SK-N-SH (cell line): ENCODE data around the gene NCAM1. TPM values are rescaled to one million over a fixed set of nuclear protein-coding genes. Genes with fewer than 3 reads are reported as not detected.

Experiments
- CTCF ChIA-PET: fragments of 300-600, 350-600 bp; formaldehyde crosslinking; extraction: SDS; loops from one replicate; lab custom pipeline; 2021; lab: Yijun Ruan, JAX
- POLR2A ChIA-PET: fragments of 350-600 bp; sonication (Branson Sonifier 250); formaldehyde crosslinking; extraction: SDS; loops from one replicate; lab custom pipeline; 2020; ENCODE audit warnings: antibody characterized with exemption, inconsistent platforms; lab: Yijun Ruan, JAX
- DNase-seq: peaks from one replicate; pipeline ENCODE4 v3.0.0; 2012
- H2AFZ ChIP-seq: fragments of 200-600 bp; sonication (generic); 2 replicates; pipeline ENCODE4 v1.8.1; 2016; ENCODE audit warnings: antibody characterized with exemption, mild to moderate bottlenecking, low read depth
- H3F3A ChIP-seq: fragments of 200-600 bp; sonication (generic); replicated peaks from 2 replicates; pipeline ENCODE3; 2016; ENCODE audit warnings: antibody characterized with exemption, mild to moderate bottlenecking; ENCODE audit not compliant: insufficient read depth
- H3K27ac ChIP-seq, 2 experiments: fragments of 200-500 bp in 1 of 2; fragments of 200-600 bp in 1 of 2; sonication (Bioruptor generic) in 1 of 2; sonication (generic), shearing (Covaris generic) in 1 of 2; 2 replicates each; pipeline versions ENCODE4 v1.5.1 to v1.6.1; 2014 to 2016; ENCODE audit warnings: low read depth in 2 of 2, inconsistent platforms in 1 of 2, low read length in 1 of 2, mild to moderate bottlenecking in 1 of 2, mixed read lengths in 1 of 2
- H3K27me3 ChIP-seq: fragments of 200-600 bp; sonication (generic), shearing (Covaris generic); 2 replicates; pipeline ENCODE4 v1.6.1; 2016; ENCODE audit warnings: mixed run types; ENCODE audit not compliant: insufficient read depth
- H3K36me3 ChIP-seq, 2 experiments: fragments of 200-500 bp in 1 of 2; fragments of 200-600 bp in 1 of 2; sonication (Bioruptor generic) in 1 of 2; sonication (generic) in 1 of 2; replicated peaks in 1 of 2; 2 replicates each; pipeline versions ENCODE3 to v1.5.1; 2014 to 2016; ENCODE audit warnings: low read length in 1 of 2, mild to moderate bottlenecking in 1 of 2; ENCODE audit not compliant: insufficient read depth in 2 of 2, control insufficient read depth in 1 of 2
- H3K4me1 ChIP-seq, 2 experiments: fragments of 200-500 bp in 1 of 2; fragments of 200-600 bp in 1 of 2; sonication (Bioruptor generic) in 1 of 2; sonication (generic), shearing (Covaris generic) in 1 of 2; 2 replicates each; pipeline versions ENCODE4 v1.5.1 to v1.6.1; 2014 to 2016; ENCODE audit warnings: low read depth in 1 of 2, low read length in 1 of 2, mixed run types in 1 of 2; ENCODE audit not compliant: insufficient read depth in 2 of 2, control insufficient read depth in 1 of 2
- H3K4me2 ChIP-seq: fragments of 200-600 bp; sonication (generic), shearing (Covaris generic); 2 replicates; pipeline ENCODE4 v1.6.1; 2017; ENCODE audit warnings: mixed run types
- H3K4me3 ChIP-seq, 2 experiments: fragments of 200-500 bp in 1 of 2; fragments of 200-600 bp in 1 of 2; sonication (Bioruptor generic) in 1 of 2; sonication (generic), shearing (Covaris generic) in 1 of 2; 2 replicates each; pipeline versions ENCODE4 v1.5.1 to v1.8.1; 2014 to 2016; ENCODE audit warnings: low read depth in 2 of 2, inconsistent platforms in 1 of 2, low read length in 1 of 2, mild to moderate bottlenecking in 1 of 2, mixed read lengths in 1 of 2, moderate library complexity in 1 of 2
- H3K79me2 ChIP-seq: fragments of 200-600 bp; sonication (generic); 2 replicates; pipeline ENCODE4 v1.8.1; 2017; ENCODE audit warnings: mild to moderate bottlenecking; ENCODE audit not compliant: insufficient read depth
- H3K9ac ChIP-seq: fragments of 200-600 bp; sonication (generic); 2 replicates; pipeline ENCODE4 v1.6.1; 2017; ENCODE audit warnings: mixed run types
- H3K9me2 ChIP-seq: fragments of 200-600 bp; sonication (generic); 2 replicates; pipeline ENCODE4 v1.6.1; 2017; ENCODE audit warnings: mixed run types
- H3K9me3 ChIP-seq: fragments of 200-600 bp; sonication (generic); 2 replicates; pipeline ENCODE4 v1.6.1; 2017; ENCODE audit warnings: mixed run types, mild to moderate bottlenecking, moderate library complexity
- H4K20me1 ChIP-seq: fragments of 200-600 bp; sonication (generic); 2 replicates; pipeline ENCODE4 v1.6.1; 2017; ENCODE audit warnings: mild to moderate bottlenecking, mixed run types; ENCODE audit not compliant: insufficient read depth
- CHD2 ChIP-seq: fragments of 150-350 bp; IDR thresholded peaks from 2 replicates; pipeline ENCODE4 v1.6.1; 2018; ENCODE audit warnings: low read length; ENCODE audit not compliant: partially characterized antibody
- ELF1 ChIP-seq: IDR thresholded peaks from 2 replicates; pipeline ENCODE4 v1.4.0; 2012
- EP300 ChIP-seq, 2 experiments: IDR thresholded peaks; 2 replicates each; pipeline versions ENCODE4 v1.4.0 to v1.6.1; 2012; ENCODE audit warnings: borderline replicate concordance in 1 of 2, low read depth in 1 of 2, low read length in 1 of 2
- EZH2phosphoT487 ChIP-seq: fragments of 200-600 bp; sonication (generic); IDR thresholded peaks from 2 replicates; pipeline ENCODE4 v1.6.1; 2017; ENCODE audit warnings: low read depth, mixed run types, mild to moderate bottlenecking, antibody characterized with exemption, moderate library complexity, borderline replicate concordance
- FOXJ3 ChIP-seq: sonication (generic); formaldehyde crosslinking; IDR thresholded peaks from 2 replicates; pipeline ENCODE4 v1.5.1; 2020; ENCODE audit warnings: mild to moderate bottlenecking, missing genetic modification reagents
- MXI1 ChIP-seq: IDR thresholded peaks from 2 replicates; pipeline ENCODE4 v1.6.1; 2012; ENCODE audit warnings: mild to moderate bottlenecking, low read depth, low read length, improper control_type of control experiment
- NFIC ChIP-seq: IDR thresholded peaks from 2 replicates; pipeline ENCODE4 v1.4.0; 2012; ENCODE audit warnings: borderline replicate concordance
- PBX3 ChIP-seq: IDR thresholded peaks from 2 replicates; pipeline ENCODE4; 2012
- RCOR1 ChIP-seq: fragments of 150-350 bp; IDR thresholded peaks from 2 replicates; pipeline ENCODE4 v1.6.1; 2017; ENCODE audit warnings: antibody characterized with exemption, low read length
- REST ChIP-seq: IDR thresholded peaks from 2 replicates; pipeline ENCODE4 v1.6.1; 2012; ENCODE audit warnings: mild to moderate bottlenecking, low read depth, low read length, moderate library complexity
- RXRA ChIP-seq: IDR thresholded peaks from 2 replicates; pipeline ENCODE4 v1.4.0; 2012; ENCODE audit warnings: low read depth, mild to moderate bottlenecking, borderline replicate concordance
- SMC3 ChIP-seq: IDR thresholded peaks from 2 replicates; pipeline ENCODE4 v1.6.1; 2012; ENCODE audit warnings: low read depth, low read length, improper control_type of control experiment
- TAF1 ChIP-seq: IDR thresholded peaks from 2 replicates; pipeline ENCODE4 v1.6.1; 2012; ENCODE audit warnings: low read depth, mild to moderate bottlenecking, low read length, moderate library complexity, borderline replicate concordance
- TCF12 ChIP-seq: IDR thresholded peaks from 2 replicates; pipeline ENCODE4 v1.4.0; 2012
- TEAD4 ChIP-seq: IDR thresholded peaks from 2 replicates; pipeline ENCODE4 v1.4.0; 2012; ENCODE audit warnings: mild to moderate bottlenecking, borderline replicate concordance; ENCODE audit not compliant: insufficient read depth
- YY1 ChIP-seq: IDR thresholded peaks from 2 replicates; pipeline ENCODE4 v1.4.0; 2012; ENCODE audit warnings: low read depth, mild to moderate bottlenecking
- ZBTB33 ChIP-seq: IDR thresholded peaks from 2 replicates; pipeline ENCODE4 v1.4.0; 2012; ENCODE audit warnings: low read depth, borderline replicate concordance
- WGBS: methylation state at CpG from one replicate; pipeline ENCODE4 v1.1.6; 2017; ENCODE audit warnings: low lambda C conversion rate; 5-methylcytosine and 5-hydroxymethylcytosine counted together
- polyA plus RNA-seq, 3 experiments: library from polyadenylated mRNA; depleted of rRNA; stranded (reverse); fragments of >200 nt; gene quantifications; 2 replicates each; pipeline ENCODE4 v1.2.3, GENCODE V29; 2012

Gene NCAM1
- polyA plus RNA-seq, 1 of the 3 experiments (the other 2 are of a cell fraction), result 19.4 TPM

GRCh38 chr11:113172382-113172951 is 211.2 kb downstream of the NCAM1 start:
- DNase-seq, result no peak
- Histone ChIP-seq H3K79me2 (no peaks in the 10 kb centered on the region), H3K4me1 (peaks cover 4 to 43% of the 10 kb centered on the region in 2 experiments; a peak in 2 of 4 replicates), H3K9me2 (no peaks in the 10 kb centered on the region), H3K4me3 (no peak overlapping the region), H3K27ac (peak overlapping the region in 1 of 2 experiments; percentile 93; a peak in 2 of 4 replicates), H3K9ac (no peak overlapping the region), H3K27me3 (no peaks in the 10 kb centered on the region), H3K9me3 (no peaks in the 10 kb centered on the region), H4K20me1 (no peaks in the 10 kb centered on the region), H2AFZ (no peak overlapping the region), H3K4me2 (no peak overlapping the region), H3F3A (no peaks in the 10 kb centered on the region), H3K36me3 (no peaks in the 10 kb centered on the region)
- TF ChIP-seq ELF1 (no peak), TCF12 (no peak), SMC3 (no peak), YY1 (no peak), NFIC (no peak), TAF1 (no peak), EZH2phosphoT487 (no peak), REST (no peak), CHD2 (no peak), FOXJ3 (CRISPR knock-in tag) (no peak), PBX3 (no peak), EP300 (IDR thresholded peaks at IDR 0.05; ENCODE audit: borderline replicate concordance in 1 of 2, low read depth in 1 of 2, low read length in 1 of 2) (no peak), RCOR1 (no peak), TEAD4 (no peak), ZBTB33 (no peak), MXI1 (no peak), RXRA (no peak)
- WGBS, result 62% methylated on average over 6 of the region's 6 CpGs
- ChIA-PET CTCF (interaction anchor here (0.6 to 2.8 kb wide), 11 partner anchors 9 to 698 kb away, joined by 3 to 11 read pairs (median 3); no protein-coding TSS in a partner anchor), POLR2A (interaction anchor here (0.8 to 1.9 kb wide), 4 partner anchors 10 to 32 kb away, joined by 3 to 8 read pairs (median 5); no protein-coding TSS in a partner anchor)
